ENCODE measurements around the gene SLC25A12.
"Not testable (repeated sequence)": the region's sequence is repeated elsewhere in the genome, so short reads cannot be mapped to it uniquely, and the experiment has no call there.

SLC25A12 gene

GRCh38 chr2:171822525-171823322, 71.3 kb downstream of the SLC25A12 start:
- DNase-seq, result no peak

DNA sequence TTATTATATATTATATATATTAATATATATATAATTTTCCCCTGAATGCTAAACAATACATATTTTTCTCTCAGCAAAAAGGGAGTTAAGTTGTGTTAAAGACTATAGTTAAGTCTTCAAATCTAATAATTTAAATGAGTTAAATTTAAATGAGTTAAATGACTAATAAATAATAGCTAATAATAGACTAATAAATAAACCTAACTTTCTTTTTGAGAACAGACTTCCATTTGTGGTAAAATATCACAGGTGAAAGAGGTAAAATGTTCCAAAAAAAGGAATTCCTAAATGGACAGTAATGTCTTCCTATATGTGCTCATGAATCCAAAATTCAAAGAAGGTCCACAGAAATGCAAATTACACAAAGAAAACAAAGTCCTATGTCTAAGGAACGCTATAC, 74.6 kb downstream of the SLC25A12 start:
- DNase-seq, result no peak

DNA sequence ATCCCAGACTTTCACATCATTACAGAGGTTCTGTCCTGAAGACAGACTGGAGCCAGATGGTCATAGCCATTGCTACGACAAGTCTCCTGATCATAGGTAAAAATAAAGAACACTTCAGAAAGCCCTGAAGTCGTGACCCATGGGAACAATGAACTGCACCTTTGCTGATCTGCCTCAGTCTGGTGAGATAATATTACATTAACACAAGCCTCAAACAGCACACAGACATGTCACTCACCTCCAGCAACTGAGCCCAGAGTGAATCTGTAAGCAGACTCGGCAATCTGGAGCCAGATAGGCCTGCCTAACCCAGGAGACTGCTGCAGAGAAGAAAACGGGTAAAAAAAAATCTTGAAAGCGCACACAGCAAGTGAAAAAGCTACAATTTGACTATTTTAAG, 79.2 kb downstream of the SLC25A12 start:
- no peak for DNase-seq

DNA sequence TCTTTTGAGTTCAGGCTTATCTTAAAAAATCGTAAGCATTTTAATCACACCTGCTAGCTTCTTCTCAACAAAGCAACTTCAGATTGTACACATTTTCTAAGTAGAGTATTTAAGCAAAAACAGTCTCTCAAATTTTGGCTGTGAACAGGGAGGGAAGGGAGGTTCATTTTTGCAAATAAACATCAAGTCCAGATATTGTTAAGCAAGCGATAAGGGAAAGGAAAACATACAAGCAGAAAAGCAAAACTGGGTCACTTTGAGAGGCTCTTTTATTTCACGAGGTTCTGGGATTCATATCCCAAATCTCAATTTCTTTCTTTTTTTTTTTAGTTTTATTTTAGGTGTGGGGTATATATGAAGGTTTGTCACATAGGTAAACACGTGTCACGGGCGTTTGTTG, 79.9 kb downstream of the SLC25A12 start:
- DNase-seq, result no peak

DNA sequence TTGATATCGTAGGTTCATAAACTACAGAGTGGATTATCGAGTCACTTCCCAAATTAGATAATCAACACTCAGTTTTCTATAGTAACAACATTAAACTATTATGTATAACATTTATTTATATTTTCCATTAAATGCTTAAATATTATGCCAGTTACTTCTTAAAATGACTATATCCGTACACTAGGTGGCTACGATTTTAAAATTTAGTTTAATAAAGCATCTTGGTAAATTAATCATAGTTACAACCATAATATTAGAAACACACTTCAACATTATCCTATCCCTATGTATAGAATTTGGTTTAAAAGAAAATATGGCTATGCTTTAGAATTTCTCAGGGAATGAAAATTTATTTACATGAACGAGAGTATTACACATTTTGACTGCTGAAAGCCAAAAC, 80.3 kb downstream of the SLC25A12 start:
- no peak for DNase-seq

DNA sequence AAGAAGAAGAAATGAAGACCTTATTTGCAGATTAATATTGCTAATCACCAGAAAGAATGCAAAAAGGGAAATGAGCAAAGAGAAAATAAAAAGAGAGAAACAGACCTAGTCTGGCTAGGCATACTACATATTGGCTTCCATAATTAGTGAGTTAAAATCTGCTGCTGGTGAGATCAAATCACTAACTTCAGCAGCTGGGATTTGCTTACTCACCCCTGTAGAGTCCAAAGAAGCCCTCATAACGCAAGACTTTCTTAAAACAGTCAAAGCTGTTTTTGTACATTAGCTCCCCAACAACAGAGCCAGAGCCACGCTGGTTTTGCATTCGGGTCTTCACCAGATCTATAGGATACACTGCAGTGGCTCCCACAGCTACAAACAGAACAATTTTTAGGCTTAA, 80.9 kb downstream of the SLC25A12 start:
- DNase-seq, result no peak

- DNase-seq, result peak; percentile 62
Observed at GRCh38 chr2:171811245-171811628, 82.8 kb downstream of the SLC25A12 start.

- DNase-seq, result peak; percentile 29
Observed at GRCh38 chr2:171810422-171811244, 83.4 kb downstream of the SLC25A12 start.

GRCh38 chr2:171808885-171809284, 85.2 kb downstream of the SLC25A12 start:
- not testable (repeated sequence) for DNase-seq

DNA sequence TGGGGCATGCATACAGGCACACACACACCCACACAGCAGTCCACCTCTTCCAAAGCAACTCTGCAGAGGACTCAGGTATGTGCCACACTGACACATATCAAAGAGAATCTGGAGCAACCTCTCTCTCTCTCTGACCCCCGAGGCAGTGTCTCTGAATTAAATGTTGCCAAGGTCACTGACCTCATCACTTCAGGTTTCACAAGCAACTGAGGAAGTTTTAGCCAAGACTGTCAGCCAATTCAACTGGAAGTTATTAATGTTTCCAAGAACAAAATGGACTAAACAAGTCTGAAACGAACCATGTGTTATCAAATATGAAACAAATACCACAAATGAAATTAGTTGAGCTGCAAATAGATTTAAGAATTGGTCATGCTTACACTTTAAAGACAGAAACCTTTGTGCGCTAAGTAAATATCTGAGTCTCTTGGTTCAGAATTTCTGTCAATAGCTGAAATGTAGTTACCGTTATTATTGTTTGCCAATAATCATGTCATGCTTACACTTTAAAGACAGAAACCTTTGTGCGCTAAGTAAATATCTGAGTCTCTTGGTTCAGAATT, 86.1 kb downstream of the SLC25A12 start:
- DNase-seq, result no peak

- DNase-seq, result no peak
Observed at GRCh38 chr2:171807119-171807518, 86.9 kb downstream of the SLC25A12 start.

- DNase-seq, result no peak
Observed at GRCh38 chr2:171804456-171804855, 89.6 kb downstream of the SLC25A12 start.

- DNase-seq, result no peak
Observed at GRCh38 chr2:171803757-171804156, 90.3 kb downstream of the SLC25A12 start.

GRCh38 chr2:171800639-171801038, 93.4 kb downstream of the SLC25A12 start:
- DNase-seq, result no peak

DNA sequence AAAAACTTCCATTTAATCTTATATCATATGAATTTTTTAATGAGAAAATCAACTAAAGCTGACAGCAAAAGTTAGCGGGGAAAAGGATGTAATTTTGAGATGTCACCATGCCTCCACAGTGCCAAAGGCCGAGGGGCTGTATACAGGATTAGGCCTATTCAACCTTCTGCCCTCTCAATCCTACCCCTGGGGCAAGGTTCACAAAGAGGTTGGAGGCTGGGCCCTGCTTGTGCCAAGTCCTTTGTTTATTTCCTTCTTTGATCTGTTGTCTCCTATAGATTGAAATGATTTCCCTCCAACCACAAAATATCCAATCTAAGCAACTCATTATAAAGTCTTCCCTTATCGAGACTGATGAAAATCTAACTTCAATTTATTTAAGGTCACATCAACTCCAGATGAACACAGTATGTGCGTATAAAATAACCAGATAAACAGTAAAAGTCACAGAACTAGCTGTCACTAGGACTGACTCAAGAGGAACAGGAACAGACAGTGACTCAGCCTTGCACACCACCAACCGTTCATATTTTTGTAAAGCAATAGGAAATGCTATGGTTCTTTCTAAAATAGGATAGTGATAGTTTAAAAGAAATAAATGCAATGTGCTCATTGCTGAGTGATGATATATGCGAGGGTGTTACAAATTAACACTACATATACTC, 95.8 kb downstream of the SLC25A12 start:
- DNase-seq, result no peak

DNA sequence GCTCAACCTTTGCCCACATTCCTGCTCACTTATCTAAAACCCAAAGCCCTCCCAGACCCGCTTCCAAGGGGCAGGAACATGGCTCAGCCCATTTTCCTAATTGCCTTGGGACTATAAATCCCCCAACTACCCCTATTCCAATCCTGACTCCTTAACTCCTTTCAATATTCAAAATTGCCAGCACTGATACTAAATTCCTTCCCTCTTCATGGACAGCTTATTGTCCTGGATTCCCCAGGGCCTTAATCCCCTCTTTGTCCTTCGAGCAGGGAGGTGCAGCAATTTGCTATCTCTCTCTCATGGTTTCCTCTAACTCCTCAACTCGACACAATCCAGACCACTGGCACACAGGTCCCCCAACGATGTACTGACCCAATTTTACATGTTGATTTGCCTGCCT, 99.1 kb downstream of the SLC25A12 start:
- DNase-seq, result no peak

- no peak for DNase-seq
Observed at GRCh38 chr2:171793691-171794678, 100.1 kb downstream of the SLC25A12 start.

DNA sequence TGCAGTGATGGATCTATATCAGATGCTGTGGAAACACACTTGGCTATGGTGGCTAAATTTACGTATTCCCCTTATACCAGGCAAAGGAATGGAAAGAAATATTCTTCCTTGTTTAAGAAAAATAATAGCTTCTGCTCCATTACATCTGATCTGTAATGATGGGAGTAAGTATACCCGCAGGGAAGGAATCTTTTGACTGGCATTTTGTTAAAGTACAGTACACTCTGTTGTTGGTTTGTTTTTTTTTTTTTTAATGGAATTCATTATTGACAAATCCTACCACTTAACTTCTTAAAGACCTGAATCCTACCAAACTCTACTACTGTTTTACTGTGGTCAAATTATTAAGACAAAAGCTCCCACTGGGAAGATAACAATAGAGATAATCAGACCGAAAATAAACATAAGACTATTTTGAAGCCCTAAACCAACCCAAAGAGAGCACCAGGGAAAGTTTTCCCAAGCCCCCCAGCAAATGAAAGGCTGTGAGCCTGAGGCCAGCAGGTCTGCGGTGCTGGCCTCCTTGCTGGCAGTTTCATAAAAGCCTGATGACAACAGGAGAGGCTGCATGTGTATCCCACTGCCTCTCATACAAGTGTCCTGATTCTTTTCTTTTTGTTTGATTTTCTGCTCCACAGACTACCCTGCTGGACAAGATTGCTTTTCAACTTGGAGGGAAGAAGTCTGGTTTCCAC, 101.0 kb downstream of the SLC25A12 start:
- no peak for DNase-seq

- DNase-seq, result no peak
Observed at GRCh38 chr2:171792157-171792556, 101.9 kb downstream of the SLC25A12 start.

GRCh38 chr2:171791361-171791760, 102.7 kb downstream of the SLC25A12 start:
- DNase-seq, result no peak

- DNase-seq, result no peak
Observed at GRCh38 chr2:171789956-171790355, 104.1 kb downstream of the SLC25A12 start.
